KG1 (cell line): ENCODE measurements around the gene NADK.
A peak's percentile ranks its signal among the peaks of the same experiment; 100 is the strongest.

Source experiments
- DNase-seq: peaks from one replicate; lab custom pipeline; 2025; lab: John Stamatoyannopoulos, UW

NADK gene, protein sequence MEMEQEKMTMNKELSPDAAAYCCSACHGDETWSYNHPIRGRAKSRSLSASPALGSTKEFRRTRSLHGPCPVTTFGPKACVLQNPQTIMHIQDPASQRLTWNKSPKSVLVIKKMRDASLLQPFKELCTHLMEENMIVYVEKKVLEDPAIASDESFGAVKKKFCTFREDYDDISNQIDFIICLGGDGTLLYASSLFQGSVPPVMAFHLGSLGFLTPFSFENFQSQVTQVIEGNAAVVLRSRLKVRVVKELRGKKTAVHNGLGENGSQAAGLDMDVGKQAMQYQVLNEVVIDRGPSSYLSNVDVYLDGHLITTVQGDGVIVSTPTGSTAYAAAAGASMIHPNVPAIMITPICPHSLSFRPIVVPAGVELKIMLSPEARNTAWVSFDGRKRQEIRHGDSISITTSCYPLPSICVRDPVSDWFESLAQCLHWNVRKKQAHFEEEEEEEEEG

DNA sequence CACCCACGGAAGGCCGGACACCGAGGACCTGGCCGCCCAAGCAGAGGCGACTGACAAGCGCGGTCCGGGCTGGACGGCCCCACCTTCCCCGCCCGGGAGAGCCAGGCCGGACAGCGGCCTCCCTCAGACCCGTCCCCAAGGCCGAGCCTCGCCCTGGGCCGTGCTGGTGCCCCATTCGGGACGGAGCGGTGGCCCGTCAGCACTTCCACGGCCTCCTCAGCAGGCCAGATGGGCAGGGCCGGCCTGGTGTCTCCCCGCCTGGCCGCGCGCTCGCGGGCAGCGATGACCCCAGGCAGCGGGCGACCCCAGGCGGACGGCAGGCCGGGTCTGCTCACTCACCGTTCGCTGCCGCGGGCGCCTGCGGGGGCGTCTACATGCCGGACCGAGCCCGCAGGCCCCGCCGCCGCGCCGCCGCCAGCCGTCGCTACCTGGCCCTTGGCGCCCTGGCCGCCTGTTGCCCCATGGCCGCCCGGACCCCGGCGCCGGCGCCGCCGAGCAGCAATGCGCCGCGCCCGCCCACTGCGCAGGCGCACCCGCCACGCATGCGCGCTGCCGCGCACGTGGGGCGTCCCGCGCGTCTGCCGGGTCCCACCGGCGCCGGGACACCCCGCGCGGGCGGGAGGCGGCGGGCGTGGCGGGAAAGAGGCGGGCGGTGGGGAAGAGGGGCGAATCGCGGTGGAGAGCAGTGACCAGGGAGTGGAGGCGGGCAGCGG is at the start of gene NADK:
NADK (minus strand) TSS at position 521 of the 713 bp plus-strand sequence. CDS start 13,064 bp downstream, outside the sequence.
- DNase-seq: peak; percentile 26

DNA sequence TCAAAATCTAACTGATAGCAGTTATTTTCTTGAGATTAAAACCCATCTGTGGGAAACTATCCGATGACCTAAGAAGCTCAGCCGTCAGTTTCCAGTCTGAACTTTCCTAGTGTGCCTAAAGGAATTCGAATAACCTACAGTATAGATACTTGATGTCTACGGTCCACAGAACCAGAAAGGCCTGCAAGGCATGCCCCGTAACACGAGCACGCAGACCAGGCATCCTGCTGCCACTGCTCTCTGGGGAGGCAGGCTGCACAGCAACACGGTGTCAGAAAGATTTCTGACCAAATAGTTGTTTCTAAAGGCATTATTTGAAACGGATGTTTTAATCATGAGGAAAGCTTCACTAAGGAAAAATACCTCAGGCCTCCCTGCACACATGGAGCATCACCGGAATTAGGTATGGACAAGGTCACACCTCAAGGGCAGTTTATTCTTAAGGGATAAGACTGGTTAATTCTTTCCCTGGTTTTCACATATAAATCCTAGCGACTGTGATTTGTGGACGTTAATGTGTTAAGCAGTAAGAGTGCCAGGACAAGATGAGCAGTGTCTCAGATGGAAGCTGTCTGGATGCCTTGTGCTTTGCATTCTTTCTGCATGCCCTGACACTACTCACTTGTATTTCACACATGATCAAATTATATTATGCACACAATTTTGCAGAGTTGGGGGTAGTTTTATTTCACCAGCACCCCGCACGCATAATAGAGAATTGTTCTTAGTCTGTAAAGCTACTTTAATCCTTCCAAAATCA is 49.0 kb upstream of the NADK start:
- no peak for DNase-seq

DNA sequence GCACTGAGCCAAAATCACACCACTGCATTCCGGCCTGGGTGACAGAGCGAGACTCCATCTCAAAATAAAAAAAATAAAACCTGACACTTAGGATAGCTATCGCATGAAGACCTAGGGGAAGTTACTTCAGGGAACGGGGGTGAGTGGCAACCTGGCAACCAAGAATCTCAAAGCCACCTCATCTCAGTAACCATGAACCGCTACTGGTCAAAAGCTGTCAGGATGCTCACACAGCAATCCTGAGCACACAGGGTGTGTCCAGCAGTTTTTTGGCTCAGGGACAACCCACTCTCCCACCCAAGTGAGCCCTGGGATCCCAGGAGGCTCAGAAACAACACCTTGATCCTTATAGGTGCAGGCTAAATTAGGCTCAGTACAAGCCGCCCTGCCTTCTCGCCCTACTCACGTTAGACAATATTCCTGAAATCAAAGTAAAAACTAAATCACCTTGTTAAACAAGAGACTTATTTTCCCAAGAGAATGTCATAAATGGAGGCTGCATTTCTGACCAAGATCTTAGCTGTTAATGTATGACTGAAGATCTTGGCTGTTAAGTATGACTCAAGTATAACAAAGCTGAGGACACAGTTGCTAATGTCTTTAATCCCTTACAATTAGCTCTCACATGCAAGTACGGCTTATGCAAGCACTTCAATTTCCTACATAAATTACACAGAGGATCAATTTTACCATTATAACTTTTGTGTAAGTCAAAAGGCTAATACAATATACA is 48.3 kb upstream of the NADK start:
- no peak for DNase-seq

DNA sequence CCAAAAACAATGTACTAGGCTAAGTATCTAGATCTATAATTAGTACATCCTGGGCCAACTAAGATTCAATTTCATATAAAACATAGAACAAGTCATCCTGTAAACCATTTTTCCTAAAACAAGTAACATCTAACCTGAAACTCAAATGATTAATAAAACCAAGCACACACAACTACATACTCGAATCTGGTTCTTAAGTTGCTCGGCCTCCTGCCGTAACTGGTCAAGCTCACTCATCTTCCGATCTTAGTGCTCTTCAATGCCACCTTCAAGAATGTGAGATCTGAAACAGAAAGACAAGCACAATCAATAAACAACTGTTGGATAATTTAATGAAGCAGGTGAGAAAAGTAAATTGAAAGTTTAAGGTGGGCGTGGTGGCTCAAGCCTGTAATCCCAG is 46.9 kb upstream of the NADK start:
- no peak for DNase-seq

DNA sequence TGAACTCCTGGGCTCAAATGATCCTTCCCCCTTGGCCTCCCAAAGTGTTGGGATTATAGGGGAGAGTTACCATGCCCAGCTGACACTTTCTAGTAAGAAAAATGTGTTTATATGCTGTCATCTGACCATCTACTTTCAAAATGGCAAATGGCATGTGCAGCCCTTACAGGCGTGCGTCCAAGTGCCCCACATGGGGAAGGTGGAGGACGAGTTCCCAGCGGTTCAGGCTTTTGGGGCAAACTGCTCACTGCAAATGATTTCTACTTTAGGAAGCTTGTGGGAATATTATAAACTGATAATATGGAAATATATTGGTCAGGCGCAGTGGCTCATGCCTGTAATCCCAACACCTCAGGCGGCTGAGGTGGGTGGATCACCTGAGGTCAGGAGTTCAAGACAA is 41.5 kb upstream of the NADK start:
- DNase-seq: no peak

DNA sequence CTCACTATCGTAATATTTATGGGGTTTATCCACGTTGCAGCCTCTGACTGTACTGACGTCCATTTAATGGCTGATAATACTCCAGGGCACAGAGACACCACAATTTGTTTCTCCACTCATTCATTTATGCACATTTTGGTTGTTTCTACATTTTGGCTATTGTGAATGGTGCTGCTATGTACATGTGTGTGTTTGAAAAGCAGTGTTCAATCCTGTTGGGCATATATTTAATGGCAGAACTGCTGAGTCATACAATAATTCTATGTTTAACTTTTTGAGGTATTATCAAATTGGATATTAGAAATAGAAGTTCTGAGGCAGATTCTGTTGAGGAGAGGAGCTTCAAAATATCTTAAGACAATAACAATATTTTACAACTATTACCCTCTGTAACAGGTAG is 39.0 kb upstream of the NADK start:
- no peak for DNase-seq

DNA sequence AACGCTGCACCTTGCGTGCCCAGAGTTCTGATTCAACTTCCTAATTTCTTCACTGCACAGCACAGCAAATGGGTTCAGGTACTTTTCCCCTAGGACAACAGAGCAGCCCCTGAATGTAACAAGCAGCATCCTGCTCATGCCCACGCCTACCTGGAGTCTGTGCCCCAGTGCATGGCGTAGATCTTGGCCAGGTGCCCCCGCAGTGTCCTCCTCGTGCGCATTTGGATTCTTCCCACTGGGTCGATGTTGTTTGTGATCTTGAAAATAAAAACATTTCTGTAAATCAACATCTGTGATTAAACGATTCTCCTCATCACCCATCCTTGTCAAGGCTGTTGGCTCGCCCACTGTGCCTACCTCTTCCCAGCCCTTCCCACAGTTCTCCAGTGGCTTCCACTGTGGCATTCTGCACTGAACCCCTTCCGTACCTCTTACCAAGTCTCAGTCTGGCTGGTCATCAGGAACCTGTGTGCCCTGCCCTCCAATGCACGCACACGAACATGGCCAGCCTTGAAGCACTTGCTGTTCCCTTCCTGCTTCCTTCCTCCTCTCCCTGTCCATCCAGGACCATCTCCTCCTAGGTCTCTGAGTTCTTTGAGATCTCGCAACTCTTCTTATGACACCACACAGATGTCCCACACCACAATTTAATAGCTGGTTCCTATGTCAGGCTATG is 37.5 kb upstream of the NADK start:
- DNase-seq: no peak

DNA sequence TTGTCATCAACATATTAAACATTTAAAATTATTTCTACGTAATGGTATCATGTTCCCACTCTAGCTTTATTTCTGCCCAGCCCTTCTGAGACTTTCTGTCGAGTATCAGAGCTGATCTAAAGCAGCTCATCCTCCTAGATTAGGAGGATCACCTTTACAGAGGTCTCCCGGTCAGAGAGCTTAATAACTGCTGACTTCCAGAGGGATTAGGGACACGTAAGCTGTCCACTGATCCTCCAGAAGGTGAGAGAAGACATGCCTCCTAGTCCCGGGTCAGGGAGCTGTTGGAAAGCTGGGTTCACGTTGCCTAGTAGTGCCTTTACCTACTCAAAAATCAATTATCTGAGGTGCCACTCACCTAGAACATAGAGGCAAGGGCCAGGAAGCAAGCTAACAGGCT is 31.2 kb upstream of the NADK start:
- no peak for DNase-seq

DNA sequence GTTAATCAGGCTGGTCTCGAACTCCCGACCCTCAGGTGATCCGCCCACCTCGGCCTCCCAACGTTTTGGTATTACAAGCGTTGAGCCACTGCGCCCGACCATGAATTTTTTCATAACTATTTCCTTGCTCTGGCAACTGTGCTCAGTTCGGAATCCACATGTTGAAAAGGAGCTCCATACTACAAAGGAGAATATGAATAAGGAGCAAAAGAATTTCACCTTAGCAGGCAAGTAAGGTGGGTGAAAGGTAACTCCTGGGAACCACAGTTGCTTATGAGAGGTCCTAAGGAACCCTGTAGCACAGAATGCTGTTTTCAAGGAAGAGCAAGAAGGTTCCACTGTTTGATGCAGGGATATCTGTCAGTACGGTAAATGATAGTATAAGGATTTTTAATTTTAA is 29.9 kb upstream of the NADK start:
- no peak for DNase-seq

DNA sequence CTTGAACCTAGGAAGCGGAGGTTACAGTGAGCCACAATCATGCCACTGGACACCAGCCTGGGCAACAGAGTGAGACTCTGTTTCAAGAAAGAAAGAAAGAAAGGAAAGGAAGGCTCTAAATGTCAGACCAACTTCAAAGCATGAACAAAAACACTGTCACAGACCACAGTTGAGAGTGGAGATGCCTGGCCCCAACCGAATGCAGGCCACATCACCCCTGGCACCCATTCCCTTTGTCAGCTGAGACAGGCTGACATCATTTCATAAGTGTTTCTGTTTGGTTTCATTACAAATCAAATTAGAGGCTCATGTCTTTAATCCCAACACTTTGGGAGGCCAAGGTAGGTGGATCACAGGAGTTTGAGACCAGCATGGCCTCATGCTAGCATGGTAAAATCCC is 28.6 kb upstream of the NADK start:
- DNase-seq: no peak

DNA sequence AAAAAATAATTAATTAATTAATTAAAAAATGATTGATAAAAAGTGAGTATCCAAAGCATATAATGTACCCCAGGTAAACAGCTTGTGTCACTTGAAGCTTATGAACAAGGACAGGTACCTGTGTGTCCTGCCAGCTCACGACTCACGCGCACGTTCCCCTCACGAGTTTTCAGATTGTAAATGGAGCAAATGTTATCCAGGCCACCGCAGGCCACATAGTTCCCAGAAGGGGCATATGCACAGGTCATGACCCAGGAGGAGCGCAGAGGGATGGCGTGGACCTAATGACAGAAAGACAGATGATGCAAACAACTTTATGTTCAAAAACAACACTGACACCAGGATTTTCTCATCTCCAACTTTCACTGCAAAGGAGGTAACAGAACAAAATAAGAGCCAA is 26.0 kb upstream of the NADK start:
- DNase-seq: no peak

DNA sequence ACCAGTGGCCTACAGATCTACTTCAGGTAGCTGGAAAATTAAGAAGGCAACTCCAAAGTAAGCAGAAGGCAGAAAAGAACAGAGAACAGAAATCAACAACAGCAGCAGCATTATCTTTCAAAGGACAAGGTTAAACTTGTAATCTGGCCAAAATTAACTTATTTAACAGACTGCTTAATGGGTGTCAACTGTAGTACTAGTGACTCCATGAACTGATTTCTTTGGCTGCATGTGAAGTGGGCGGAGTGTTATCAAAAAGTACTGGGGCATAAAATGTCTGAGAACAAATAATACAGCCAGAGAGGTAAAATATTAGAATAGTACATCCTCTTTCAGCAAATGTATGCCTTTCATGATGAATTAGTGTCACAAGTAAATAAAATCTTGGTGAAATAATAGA is 24.6 kb upstream of the NADK start:
- DNase-seq: no peak

DNA sequence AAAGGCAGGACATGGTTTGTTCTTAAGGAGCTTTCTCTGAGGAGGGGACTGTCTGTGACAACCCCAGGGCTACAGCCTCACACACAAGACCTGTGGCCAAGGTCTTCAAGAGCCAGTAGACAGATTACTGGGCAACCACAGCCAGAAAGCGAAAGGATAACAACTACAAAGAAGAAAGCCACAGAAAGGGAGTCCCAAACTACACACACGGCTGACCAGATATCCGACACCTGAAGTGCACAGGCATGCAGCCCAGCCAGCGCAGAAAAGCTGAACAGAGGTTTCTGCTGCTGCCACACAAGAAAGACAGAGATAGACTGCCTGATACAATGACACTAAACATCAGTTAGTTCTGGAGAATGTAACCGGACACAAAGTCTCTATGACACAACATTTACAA is 21.4 kb upstream of the NADK start:
- DNase-seq: no peak

DNA sequence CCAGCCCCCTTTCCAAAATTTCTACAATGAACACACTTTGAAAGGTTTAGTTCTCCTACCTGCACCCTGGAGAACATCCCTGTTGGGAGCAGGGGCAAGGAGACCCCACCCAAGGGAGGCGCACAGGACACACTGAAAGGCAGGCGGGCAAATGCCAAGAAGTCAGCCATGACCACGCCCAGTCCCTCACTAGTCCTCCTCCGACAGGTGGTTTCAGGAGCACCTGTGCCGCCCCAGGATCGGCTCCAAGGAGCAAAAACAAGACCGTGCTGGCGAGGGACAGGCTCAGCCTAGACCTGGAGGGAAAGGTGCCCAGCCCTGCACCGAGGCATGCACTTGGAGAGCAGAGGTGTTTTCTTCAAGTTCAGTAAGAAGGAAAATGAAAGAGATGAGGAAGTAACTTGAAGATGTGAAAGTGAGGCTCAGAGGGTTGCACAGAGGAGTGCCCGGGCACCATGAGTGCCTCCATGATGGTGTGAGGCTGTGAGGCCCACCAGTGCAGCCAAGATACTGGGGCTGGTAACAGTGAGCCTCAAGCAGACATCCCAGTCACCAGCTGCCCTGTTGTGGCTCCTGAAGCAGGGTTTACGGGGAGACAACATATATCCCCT is 19.6 kb upstream of the NADK start:
- DNase-seq: no peak

DNA sequence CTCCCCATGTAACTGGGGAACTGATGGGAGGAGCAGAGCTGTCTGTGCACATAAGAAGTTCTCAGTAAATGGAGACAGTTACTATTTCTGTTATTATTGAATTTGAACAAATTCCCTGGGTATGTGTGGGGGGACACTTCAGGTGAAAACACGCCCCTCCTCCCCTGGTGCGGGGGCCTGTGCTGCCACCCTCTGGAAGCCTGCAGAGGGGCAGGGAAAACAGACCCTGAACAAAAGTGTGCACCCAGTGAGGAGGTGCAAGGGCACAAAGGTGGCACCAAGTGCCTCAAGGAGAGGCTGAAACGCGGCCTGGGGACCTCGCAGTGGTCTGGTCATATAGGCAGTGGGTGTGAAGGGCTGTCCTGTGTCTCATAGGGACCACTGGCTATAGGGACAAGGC is 18.2 kb upstream of the NADK start:
- DNase-seq: no peak

DNA sequence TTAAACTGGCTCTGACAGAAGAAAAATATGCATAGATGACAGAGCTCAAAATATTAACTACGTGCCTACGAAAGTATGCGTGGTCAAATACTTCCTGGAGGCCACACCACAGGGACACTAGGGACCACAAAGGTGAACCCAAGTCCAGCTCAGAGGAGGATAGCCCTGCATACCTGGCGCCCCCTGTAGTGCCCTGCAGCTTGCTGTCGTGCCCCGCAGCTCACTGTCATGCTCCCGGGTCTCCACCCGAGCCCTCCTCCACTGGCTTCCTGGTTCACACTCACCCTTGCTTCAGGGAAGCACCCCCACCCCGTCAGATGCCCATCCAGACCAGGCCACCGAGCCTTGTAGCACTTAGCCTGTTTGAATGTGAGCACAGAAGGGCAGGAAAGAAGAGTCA is 16.7 kb upstream of the NADK start:
- DNase-seq: no peak

DNA sequence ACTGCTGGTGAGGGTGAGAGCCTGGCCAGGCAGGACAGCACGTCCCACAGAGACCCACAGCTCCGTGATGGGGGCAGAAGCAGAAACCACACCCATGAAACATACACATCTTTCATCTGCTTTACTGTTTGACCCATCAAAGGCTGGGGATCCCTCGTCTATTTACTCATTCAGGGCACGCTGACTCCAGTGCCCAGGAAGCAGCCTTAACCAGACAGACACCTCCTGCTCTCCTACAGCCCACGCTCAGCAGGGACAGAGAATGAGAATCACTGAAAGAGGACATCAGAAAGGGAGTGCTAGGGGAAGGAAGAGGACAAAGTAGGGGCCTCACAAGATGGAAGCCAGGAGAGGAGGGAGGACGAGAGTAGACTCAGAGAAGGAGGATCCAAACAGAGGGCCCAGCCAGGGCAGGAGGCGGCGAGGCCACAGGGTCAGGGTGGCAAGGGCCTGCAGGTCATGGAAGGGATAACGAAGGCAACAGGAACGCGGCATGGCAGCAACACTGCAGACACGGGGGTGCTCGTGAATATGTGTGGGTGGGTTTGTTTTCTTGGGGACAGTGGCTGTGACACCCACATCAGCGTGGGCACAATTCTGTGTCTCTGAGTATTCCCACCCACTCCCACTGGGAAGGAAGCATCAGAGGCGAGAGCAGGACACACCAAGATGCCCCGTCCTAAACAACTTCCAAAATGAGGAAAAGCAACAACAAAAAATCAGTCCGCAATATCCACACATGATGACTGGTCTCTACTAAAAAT is 15.4 kb upstream of the NADK start:
- DNase-seq: no peak

DNA sequence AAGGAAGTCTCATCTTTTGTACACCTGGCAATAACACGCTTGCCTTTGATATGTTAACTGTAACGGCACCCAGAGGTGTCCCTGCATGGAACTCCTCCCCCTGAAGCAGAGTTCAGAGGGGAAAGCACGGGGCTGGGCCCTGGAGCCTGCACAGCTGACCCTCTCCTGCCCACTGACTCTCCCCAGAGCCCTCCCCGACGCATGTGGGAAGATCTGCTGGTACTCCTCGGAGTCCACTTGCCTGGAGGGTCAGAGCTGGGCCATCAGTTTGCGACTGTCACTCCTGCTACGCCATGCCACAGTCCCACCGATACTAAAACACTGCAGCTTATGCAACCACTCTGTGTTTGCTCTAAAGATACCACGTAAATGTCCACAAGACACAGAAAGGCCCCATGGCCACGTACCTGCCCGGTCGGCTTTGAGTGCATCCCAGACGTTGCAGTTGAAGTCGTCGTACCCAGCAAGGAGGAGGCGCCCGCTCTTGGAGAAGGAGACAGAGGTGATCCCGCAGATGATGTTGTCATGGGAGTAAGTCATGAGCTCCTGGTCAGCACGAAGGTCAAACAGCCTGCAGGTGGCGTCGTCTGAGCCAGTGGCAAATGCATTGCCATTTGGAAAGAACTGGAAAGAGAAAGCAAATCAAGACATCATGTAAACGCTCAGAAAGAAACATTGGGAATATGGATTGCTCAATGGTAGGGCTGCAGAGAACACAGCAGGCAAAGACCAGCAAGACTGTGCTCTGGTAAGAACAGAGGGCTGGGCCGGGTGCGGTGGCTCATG is 10.6 kb upstream of the NADK start:
- no peak for DNase-seq

DNA sequence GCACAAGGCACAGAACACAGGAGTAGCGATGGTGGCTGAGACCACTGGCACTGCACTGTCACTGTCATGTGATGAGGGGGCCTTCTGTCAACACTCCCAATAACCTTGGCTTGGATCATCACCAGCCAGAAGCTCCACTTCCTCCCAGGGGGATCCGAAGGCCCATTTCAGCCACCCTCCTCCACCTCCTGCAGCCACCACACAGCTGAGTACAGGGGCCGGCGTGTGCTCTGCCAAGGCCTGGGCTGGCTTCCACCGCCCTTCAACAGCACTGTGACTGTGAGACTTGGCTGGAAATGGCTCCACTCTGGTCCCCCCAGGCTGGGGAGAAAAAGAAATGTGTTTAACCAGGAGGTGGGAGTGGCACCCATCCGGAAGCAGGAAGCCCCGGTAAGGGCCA is 9.9 kb upstream of the NADK start:
- DNase-seq: no peak
